K562 (cell line): ENCODE results near the gene NBEAL1. TPM values are rescaled to one million over a fixed set of nuclear protein-coding genes. Genes with fewer than 3 reads are reported as not detected.

ENCODE experiments used
- ATAC-seq: fragments of 200-7000 bp; cut with Tn5 transposase; 3 replicates; pipeline ENCODE4 v1.9.1; 2020; ENCODE audit warnings: moderate library complexity
- BruUV-seq: library from RNA; stranded (reverse); fragments of 400-500 nt; replicated peaks from 2 replicates; lab custom pipeline; 2021; lab: Mats Ljungman, UMichigan
- CTCF ChIA-PET: fragments of 300-600 bp; formaldehyde crosslinking; extraction: SDS; loops from one replicate; lab custom pipeline; 2021; ENCODE audit warnings: low intra/inter-chr PET ratio; lab: Yijun Ruan, JAX
- POLR2A ChIA-PET: fragments of 300-600, 350-650 bp; sonication (Branson Sonifier 250); formaldehyde crosslinking; extraction: SDS; loops from one replicate; lab custom pipeline; 2021; ENCODE audit warnings: antibody characterized with exemption, inconsistent platforms; lab: Yijun Ruan, JAX
- DNase-seq, 4 experiments: peaks; one replicate each; pipeline versions ENCODE4 v3.0.0 to v3.0.0-alpha.2; 2011 to 2018; ENCODE audit warnings: low spot score in 3 of 4, mixed read lengths in 3 of 4; ENCODE audit errors: extremely low read depth in 1 of 4
- FAIRE-seq: peaks from 2 replicates; lab custom pipeline; 2011; peaks lifted over from hg19 to GRCh38; lab: Jason Lieb, UNC
- H2AFZ ChIP-seq: 2 replicates; pipeline ENCODE4 v1.6.0; 2011; ENCODE audit warnings: low read depth, low read length, control low read depth, inconsistent platforms
- H3K27ac ChIP-seq: fragments of 200-600 bp; 3 replicates; pipeline ENCODE4 v1.8.0; 2011; ENCODE audit warnings: low read depth, mild to moderate bottlenecking, control low read depth, inconsistent platforms, low read length, moderate library complexity, mixed read lengths; ENCODE audit errors: extremely low read depth
- H3K27me3 ChIP-seq, 2 experiments: fragments of 300-600 bp in 1 of 2; 2 replicates in 1 of 2; 3 replicates in 1 of 2; pipeline versions ENCODE4 v1.6.0 to v1.8.0; 2011; ENCODE audit warnings: inconsistent platforms in 2 of 2, low read length in 2 of 2, mild to moderate bottlenecking in 1 of 2, mixed read lengths in 1 of 2, moderate library complexity in 1 of 2; ENCODE audit not compliant: control insufficient read depth in 2 of 2, insufficient read depth in 2 of 2
- H3K36me3 ChIP-seq: fragments of 300-600 bp; 3 replicates; pipeline ENCODE4 v1.8.0; 2011; ENCODE audit warnings: mild to moderate bottlenecking, low read length, inconsistent platforms; ENCODE audit not compliant: control insufficient read depth, insufficient read depth
- H3K4me1 ChIP-seq, 2 experiments: fragments of 200-600 bp in 1 of 2; replicated peaks in 1 of 2; 2 replicates in 1 of 2; 3 replicates in 1 of 2; pipeline versions ENCODE4 v1.5.1 to v1.8.0; 2011; ENCODE audit warnings: inconsistent platforms in 2 of 2, low read length in 2 of 2, mild to moderate bottlenecking in 1 of 2, mixed read lengths in 1 of 2, moderate library complexity in 1 of 2; ENCODE audit not compliant: control insufficient read depth in 2 of 2, insufficient read depth in 2 of 2
- H3K4me2 ChIP-seq: 2 replicates; pipeline ENCODE4 v1.6.1; 2011; ENCODE audit warnings: low read length, control low read depth, inconsistent platforms, mixed read lengths; ENCODE audit not compliant: insufficient read depth
- H3K4me3 ChIP-seq: fragments of 200-600 bp; sonication (generic), shearing (Covaris generic); 2 replicates; pipeline ENCODE4 v1.5.1; 2016; ENCODE audit warnings: control low read depth, inconsistent platforms
- H3K79me2 ChIP-seq: fragments of 200-600 bp; 3 replicates; pipeline ENCODE4 v1.8.0; 2011; ENCODE audit warnings: low read length, inconsistent platforms; ENCODE audit not compliant: control insufficient read depth, insufficient read depth
- H3K9ac ChIP-seq, 2 experiments: 2 replicates each; pipeline versions ENCODE4 v1.6.0 to v1.6.1; 2011; ENCODE audit warnings: low read depth in 2 of 2, low read length in 2 of 2, control low read depth in 1 of 2, inconsistent platforms in 1 of 2, mild to moderate bottlenecking in 1 of 2, mixed read lengths in 1 of 2; ENCODE audit not compliant: insufficient read depth in 1 of 2
- H3K9me1 ChIP-seq: one replicate; pipeline ENCODE4 v1.6.0; 2011; ENCODE audit warnings: inconsistent platforms, mild to moderate bottlenecking, low read length, moderate library complexity; ENCODE audit not compliant: control insufficient read depth, insufficient read depth
- H3K9me3 ChIP-seq: replicated peaks from 2 replicates; pipeline ENCODE4 v1.5.1; 2011; ENCODE audit warnings: low read depth, low read length, inconsistent platforms; ENCODE audit not compliant: control insufficient read depth, insufficient read depth
- H4K20me1 ChIP-seq: replicated peaks from 2 replicates; pipeline ENCODE4 v1.6.1; 2011; ENCODE audit warnings: low read length, inconsistent platforms, mixed read lengths; ENCODE audit not compliant: control insufficient read depth, insufficient read depth
- ETV6 ChIP-seq, 3 experiments: fragments of 150-350 bp in 1 of 3; sonication (generic) in 1 of 3; formaldehyde crosslinking in 1 of 3; IDR thresholded peaks; 2 replicates each; pipeline versions ENCODE4 v1.6.1 to v1.8.0; 2014 to 2022; ENCODE audit warnings: borderline replicate concordance in 2 of 3, low read depth in 2 of 3, antibody characterized with exemption in 1 of 3, low read length in 1 of 3, mild to moderate bottlenecking in 1 of 3, missing genetic modification reagents in 1 of 3
- HMG20A ChIP-seq: fragments of 450-650 bp; formaldehyde crosslinking; conservative IDR thresholded peaks from 2 replicates; pipeline ENCODE4 v1.4.0; 2020; ENCODE audit warnings: mild to moderate bottlenecking, mixed read lengths
- NELFE ChIP-seq: IDR thresholded peaks from 2 replicates; pipeline ENCODE4 v1.6.1; 2011; ENCODE audit warnings: mild to moderate bottlenecking; ENCODE audit not compliant: insufficient read depth, insufficient read length
- POU5F1 ChIP-seq: fragments of 150-350 bp; IDR thresholded peaks from 2 replicates; pipeline ENCODE4 v1.6.1; 2014; ENCODE audit warnings: borderline replicate concordance, low read length, low read depth, mild to moderate bottlenecking; ENCODE audit not compliant: partially characterized antibody
- SMAD1 ChIP-seq: fragments of 150-350 bp; IDR thresholded peaks from 2 replicates; pipeline ENCODE4 v1.6.1; 2014; ENCODE audit warnings: low read length, low read depth; ENCODE audit not compliant: partially characterized antibody
- ZC3H8 ChIP-seq: fragments of 450-650 bp; IDR thresholded peaks from 2 replicates; pipeline ENCODE4 v1.6.1; 2017
- ZFPM2 ChIP-seq: fragments of 250-450 bp; sonication (Bioruptor Pico); IDR thresholded peaks from 2 replicates; pipeline ENCODE4 v1.5.1; 2022; ENCODE audit warnings: mild to moderate bottlenecking
- ZKSCAN1 ChIP-seq: fragments of 150-350 bp; IDR thresholded peaks from 2 replicates; pipeline ENCODE4 v1.6.1; 2016; ENCODE audit warnings: low read depth, low read length
- WGBS: fragments of 100-300 bp; shearing (Covaris generic); methylation state at CpG from one replicate; pipeline ENCODE4 v1.1.6; 2016; ENCODE audit warnings: low coverage, mixed read lengths; ENCODE audit not compliant: insufficient coverage; ENCODE audit errors: missing lambda C conversion rate; 5-methylcytosine and 5-hydroxymethylcytosine counted together
- in situ Hi-C: fragments of 300-500 bp; cut with MboI; formaldehyde crosslinking; loops from 4 replicates; pipeline ENCODE4 v1.15.0; 2018; ENCODE audit warnings: inconsistent platforms, mixed read lengths
- intact Hi-C: fragments of 100-400 bp; cut with micrococcal nuclease; formaldehyde crosslinking; loops from 2 replicates; pipeline ENCODE4 v1.14.2; 2022
- polyA plus RNA-seq, 8 experiments: library from polyadenylated mRNA; depleted of rRNA in 4 of 8; stranded (reverse) in 5 of 8; unstranded in 3 of 8; fragments of >200 nt; fragmentation: Nextera tagmentation in 2 of 8; fragmentation: Illumina TruSeq in 1 of 8; extraction: Ambion mirVana in 2 of 8; extraction: Trizol in 1 of 8; gene quantifications; 2 replicates each; pipeline versions ENCODE4 v1.2.1 to v1.2.3, GENCODE V29; 2011 to 2014; ENCODE audit warnings: inconsistent platforms in 1 of 8, missing spikeins in 1 of 8
- total RNA-seq, 7 experiments: library from RNA; depleted of rRNA in 6 of 7; stranded (reverse); fragments of >200 nt in 6 of 7; fragmentation: Illumina TruSeq in 2 of 7; extraction: Trizol in 2 of 7; gene quantifications; 2 replicates each; pipeline versions ENCODE4 v1.2.1 to v1.2.3, GENCODE V29; 2011 to 2021; ENCODE audit warnings: low replicate concordance in 1 of 7

The NBEAL1 gene
- total and polyA plus RNA-seq, 9 of the 15 experiments (the other 6 are each of a cell fraction or from before 2014, with no cell fraction given), result 2.1 to 13.5 (median 7.3) TPM

- Histone ChIP-seq H3K27ac (no peak overlapping the region), H3K9ac (no peak overlapping the region), H3K4me3 (no peak overlapping the region), H2AFZ (no peak overlapping the region), H3K27me3 (no peaks in the 10 kb centered on the region), H3K4me2 (no peak overlapping the region), H3K79me2 (no peaks in the 10 kb centered on the region), H4K20me1 (no peaks in the 10 kb centered on the region), H3K36me3 (peaks cover 8% of the 10 kb centered on the region; the same call in 1 of the 3 replicates), H3K4me1 (no peaks in the 10 kb centered on the region), H3K9me1 (no peaks in the 10 kb centered on the region), H3K9me3 (no peaks in the 10 kb centered on the region)
- CTCF ChIA-PET, result no interaction called here
- in situ Hi-C loops (no loop called here), intact Hi-C loops (no loop called here)
- BruUV-seq, result no TSS peak
- ATAC-seq (no peak), FAIRE-seq (no peak), DNase-seq (no peak)
- TF ChIP-seq ZKSCAN1 (peak; percentile 87), SMAD1 (no peak)
- WGBS, result 40% methylated on average over 2 of the region's 4 CpGs
- POLR2A ChIA-PET, result no interaction called here
Observed at GRCh38 chr2:203135105-203135504, 120.4 kb downstream of the NBEAL1 start.

- no peak overlapping the region for H3K4me2 ChIP-seq
- H3K9ac ChIP-seq, result no peak overlapping the region
- H3K4me3 ChIP-seq, result no peak overlapping the region
- no TSS peak for BruUV-seq
- no peaks in the 10 kb centered on the region for H3K9me1 ChIP-seq
- no peak for DNase-seq
- ChIA-PET CTCF (no interaction called here), POLR2A (no interaction called here)
- H3K27me3 ChIP-seq, result no peaks in the 10 kb centered on the region
- H3K27ac ChIP-seq, result no peak overlapping the region
- intact Hi-C loops, result no loop called here
- FAIRE-seq, result no peak
- ATAC-seq, result no peak
- H2AFZ ChIP-seq, result no peak overlapping the region
- peaks cover 6% of the 10 kb centered on the region; the same call in 1 of the 3 replicates for H3K36me3 ChIP-seq
- no peaks in the 10 kb centered on the region for H3K4me1 ChIP-seq
- TF ChIP-seq ETV6 (IDR thresholded peaks at IDR 0.05; ENCODE audit: borderline replicate concordance in 1 of 2, low read depth in 2 of 2, low read length in 1 of 2) (no peak), ETV6 (CRISPR knock-in tag; IDR thresholded peaks at IDR 0.05; ENCODE audit: borderline replicate concordance) (no peak), HMG20A (CRISPR knock-in tag) (no peak), ZFPM2 (CRISPR knock-in tag) (no peak), NELFE (no peak), POU5F1 (no peak), ZC3H8 (no peak)
- TF ChIP-seq, all 486 proteins: peak for 0
- in situ Hi-C loops, result no loop called here
- no peaks in the 10 kb centered on the region for H3K79me2 ChIP-seq
- no peaks in the 10 kb centered on the region for H3K9me3 ChIP-seq
- no peaks in the 10 kb centered on the region for H4K20me1 ChIP-seq
Observed at GRCh38 chr2:203143391-203143790, 128.7 kb downstream of the NBEAL1 start.
